CD14-positive monocyte (primary cell): Measurements from ENCODE around the gene TEPSIN. TPM values are rescaled to one million over a fixed set of nuclear protein-coding genes. Genes with fewer than 3 reads are reported as not detected.

Experiments
- DNase-seq, 3 donors: peaks; one replicate each; pipeline ENCODE4 v3.0.0-alpha.2; 2011 to 2022
- H2AFZ ChIP-seq: 2 replicates; pipeline ENCODE4 v1.6.0; 2012; ENCODE audit warnings: mild to moderate bottlenecking, low read depth, low read length, inconsistent platforms; ENCODE audit not compliant: insufficient read depth, poor library complexity, severe bottlenecking
- H3K27ac ChIP-seq, 2 donors: 1 replicate in 1 of 2; 2 replicates in 1 of 2; pipeline ENCODE4 v1.5.1; 2012 to 2013; ENCODE audit warnings: low read length in 2 of 2, control low read depth in 1 of 2, inconsistent platforms in 1 of 2, low read depth in 1 of 2, mild to moderate bottlenecking in 1 of 2
- H3K27me3 ChIP-seq, 2 donors: one replicate each; pipeline versions ENCODE4 v1.6.0 to v1.6.1; 2011 to 2013; ENCODE audit warnings: low read length in 2 of 2; ENCODE audit not compliant: control insufficient read depth in 2 of 2, insufficient read depth in 2 of 2
- H3K36me3 ChIP-seq, 2 donors: replicated peaks in 1 of 2; 1 replicate in 1 of 2; 2 replicates in 1 of 2; pipeline versions ENCODE4 v1.5.1 to v1.6.1; 2012 to 2013; ENCODE audit warnings: low read length in 2 of 2, control low read depth in 1 of 2, inconsistent platforms in 1 of 2, mild to moderate bottlenecking in 1 of 2; ENCODE audit not compliant: insufficient read depth in 2 of 2, control insufficient read depth in 1 of 2
- H3K4me1 ChIP-seq, 2 donors: 1 replicate in 1 of 2; 2 replicates in 1 of 2; pipeline versions ENCODE4 v1.5.1 to v1.6.1; 2012 to 2013; ENCODE audit warnings: low read length in 2 of 2, control low read depth in 1 of 2, inconsistent platforms in 1 of 2, mild to moderate bottlenecking in 1 of 2, moderate library complexity in 1 of 2; ENCODE audit not compliant: insufficient read depth in 2 of 2, control insufficient read depth in 1 of 2
- H3K4me2 ChIP-seq: replicated peaks from 2 replicates; pipeline ENCODE3; 2012; ENCODE audit warnings: low read length, moderate library complexity, mild to moderate bottlenecking; ENCODE audit not compliant: poor library complexity, severe bottlenecking; ENCODE audit errors: extremely low read depth
- H3K4me3 ChIP-seq, 3 experiments: fragments of 200-600 bp in 1 of 3; sonication (generic) in 1 of 3; replicated peaks in 1 of 3; 1 replicate in 2 of 3; 2 replicates in 1 of 3; pipeline ENCODE4 v1.5.1; 2011 to 2013; ENCODE audit warnings: low read length in 3 of 3, mild to moderate bottlenecking in 3 of 3, control low read depth in 2 of 3, low read depth in 2 of 3, inconsistent platforms in 1 of 3, moderate library complexity in 1 of 3
- H3K79me2 ChIP-seq: 2 replicates; pipeline ENCODE4 v1.6.0; 2012; ENCODE audit warnings: mild to moderate bottlenecking, control low read depth, inconsistent platforms, low read length, moderate library complexity; ENCODE audit not compliant: insufficient read depth
- H3K9ac ChIP-seq: 2 replicates; pipeline ENCODE4 v1.6.0; 2017; ENCODE audit warnings: low read length, mild to moderate bottlenecking; ENCODE audit not compliant: insufficient read depth, poor library complexity, severe bottlenecking
- H3K9me3 ChIP-seq, 2 donors: replicated peaks in 1 of 2; 1 replicate in 1 of 2; 2 replicates in 1 of 2; pipeline versions ENCODE4 v1.5.1 to v1.6.1; 2012 to 2013; ENCODE audit warnings: low read length in 2 of 2, control low read depth in 1 of 2; ENCODE audit not compliant: control insufficient read depth in 1 of 2, insufficient read depth in 1 of 2
- H4K20me1 ChIP-seq: 2 replicates; pipeline ENCODE4 v1.6.0; 2012; ENCODE audit warnings: mild to moderate bottlenecking, low read length, control low read depth, moderate library complexity; ENCODE audit not compliant: insufficient read depth
- H3K27ac Mint-ChIP-seq, 7 donors: one replicate each; pipeline ENCODE4 v1.8.0; 2020; ENCODE audit warnings: mild to moderate bottlenecking in 7 of 7, mixed read lengths in 7 of 7, moderate library complexity in 6 of 7, inconsistent platforms in 2 of 7
- H3K27me3 Mint-ChIP-seq, 3 donors: one replicate each; pipeline ENCODE4 v1.8.0; 2021 to 2022; ENCODE audit warnings: low read depth in 3 of 3, mild to moderate bottlenecking in 3 of 3, mixed read lengths in 3 of 3, moderate library complexity in 3 of 3, inconsistent platforms in 1 of 3
- H3K36me3 Mint-ChIP-seq, 2 donors: one replicate each; pipeline ENCODE4 v1.8.0; 2020; ENCODE audit warnings: mixed read lengths in 2 of 2, inconsistent platforms in 1 of 2, mild to moderate bottlenecking in 1 of 2
- H3K4me1 Mint-ChIP-seq: one replicate; pipeline ENCODE4 v1.8.0; 2020; ENCODE audit warnings: mild to moderate bottlenecking, mixed read lengths
- H3K4me3 Mint-ChIP-seq, 2 donors: one replicate each; pipeline ENCODE4 v1.8.0; 2020; ENCODE audit warnings: mild to moderate bottlenecking in 2 of 2, mixed read lengths in 2 of 2, moderate library complexity in 1 of 2
- H3K9me3 Mint-ChIP-seq, 7 donors: one replicate each; pipeline ENCODE4 v1.8.0; 2020 to 2022; ENCODE audit warnings: mixed read lengths in 7 of 7, mild to moderate bottlenecking in 6 of 7, moderate library complexity in 6 of 7, inconsistent platforms in 2 of 7
- WGBS: methylation state at CpG from one replicate; pipeline ENCODE4 v1.1.5; 2013; ENCODE audit warnings: missing lambda C conversion rate; ENCODE audit not compliant: insufficient coverage; 5-methylcytosine and 5-hydroxymethylcytosine counted together
- intact Hi-C, 2 donors: fragments of 100-400 bp; cut with micrococcal nuclease; formaldehyde crosslinking; loops; one replicate each; pipeline versions ENCODE4 v1.15.0 to v1.15.1; 2023
- polyA plus RNA-seq, 3 donors: library from polyadenylated mRNA; depleted of rRNA in 1 of 3; unstranded in 2 of 3; stranded (reverse) in 1 of 3; fragments of 300-500 nt in 2 of 3; fragments of >200 nt in 1 of 3; fragmentation: Illumina TruSeq in 2 of 3; gene quantifications; 1 replicate in 2 of 3; 2 replicates in 1 of 3; pipeline ENCODE4 v1.2.3, GENCODE V29; 2012 to 2021
- TF ChIP-seq, protein P1 (sequence below): fragments of 200-600 bp; IDR thresholded peaks from one replicate; pipeline ENCODE4 v1.8.0; 2022; ENCODE audit warnings: antibody characterized with exemption, mild to moderate bottlenecking

Gene TEPSIN
- polyA plus RNA-seq, 3 donors = 3.4 to 136 (median 4.5) TPM

DNA sequence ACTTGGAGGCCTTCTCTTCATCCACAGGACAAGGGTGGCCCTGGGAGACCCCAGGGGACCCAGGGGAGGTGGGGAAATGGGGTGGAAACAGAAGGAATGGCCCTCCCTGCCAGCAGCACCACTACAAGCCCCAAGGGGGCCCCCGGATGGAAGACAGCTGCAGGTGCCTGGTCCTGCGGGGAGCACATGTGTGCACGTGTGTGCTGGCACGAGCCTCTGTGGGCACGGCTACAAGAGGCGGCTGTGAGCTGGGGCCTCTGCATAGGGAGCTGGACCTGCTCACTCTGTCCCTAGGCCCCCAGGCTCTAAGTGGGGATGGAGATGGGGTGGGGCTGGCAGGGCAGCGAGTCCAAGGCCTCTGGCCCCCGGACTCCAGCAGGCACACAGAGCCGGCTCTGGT lies 59.6 kb downstream of the TEPSIN start:
- intact Hi-C loops = no loop called here
- Histone ChIP-seq H3K4me1 (no peaks in the 10 kb centered on the region), H3K4me2 (no peak overlapping the region), H3K27ac (no peak overlapping the region), H3K36me3 (no peaks in the 10 kb centered on the region), H3K4me3 (no peak overlapping the region), H3K9ac (no peak overlapping the region), H4K20me1 (no peaks in the 10 kb centered on the region), H3K79me2 (no peaks in the 10 kb centered on the region), H2AFZ (no peak overlapping the region), H3K9me3 (peaks cover 3 to 6% of the 10 kb centered on the region in 2 donors), H3K27me3 (peaks cover 0 to 10% of the 10 kb centered on the region in 2 donors)
- Mint-ChIP-seq H3K4me3 (no peak overlapping the region), H3K4me1 (no peaks in the 10 kb centered on the region), H3K9me3 (peaks cover 3 to 16% (median 7%) of the 10 kb centered on the region in 7 donors), H3K27me3 (peaks cover 9 to 15% (median 9%) of the 10 kb centered on the region in 3 donors), H3K36me3 (peaks cover 0 to 3% of the 10 kb centered on the region in 2 donors), H3K27ac (no peak overlapping the region)
- DNase-seq = no peak
- TF ChIP-seq, protein P1, sequence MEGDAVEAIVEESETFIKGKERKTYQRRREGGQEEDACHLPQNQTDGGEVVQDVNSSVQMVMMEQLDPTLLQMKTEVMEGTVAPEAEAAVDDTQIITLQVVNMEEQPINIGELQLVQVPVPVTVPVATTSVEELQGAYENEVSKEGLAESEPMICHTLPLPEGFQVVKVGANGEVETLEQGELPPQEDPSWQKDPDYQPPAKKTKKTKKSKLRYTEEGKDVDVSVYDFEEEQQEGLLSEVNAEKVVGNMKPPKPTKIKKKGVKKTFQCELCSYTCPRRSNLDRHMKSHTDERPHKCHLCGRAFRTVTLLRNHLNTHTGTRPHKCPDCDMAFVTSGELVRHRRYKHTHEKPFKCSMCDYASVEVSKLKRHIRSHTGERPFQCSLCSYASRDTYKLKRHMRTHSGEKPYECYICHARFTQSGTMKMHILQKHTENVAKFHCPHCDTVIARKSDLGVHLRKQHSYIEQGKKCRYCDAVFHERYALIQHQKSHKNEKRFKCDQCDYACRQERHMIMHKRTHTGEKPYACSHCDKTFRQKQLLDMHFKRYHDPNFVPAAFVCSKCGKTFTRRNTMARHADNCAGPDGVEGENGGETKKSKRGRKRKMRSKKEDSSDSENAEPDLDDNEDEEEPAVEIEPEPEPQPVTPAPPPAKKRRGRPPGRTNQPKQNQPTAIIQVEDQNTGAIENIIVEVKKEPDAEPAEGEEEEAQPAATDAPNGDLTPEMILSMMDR = no peak
- 93% methylated on average over 5 of the region's 9 CpGs for WGBS

Other genes starting within 250 kb of the TEPSIN start
- 10 to 100 TPM; 20.3 to 44.8 (median 44.1) TPM for gene CHMP6, start 247.2 kb downstream of the TEPSIN start, polyA plus RNA-seq
- 10 to 100 TPM in 2 of 3 donors, 1 to 10 TPM in 1; 8.6 to 17.0 (median 11.2) TPM for gene BAIAP2, start 203.9 kb downstream of the TEPSIN start, polyA plus RNA-seq
- not detected for gene PVALEF, start 73.5 kb downstream of the TEPSIN start, polyA plus RNA-seq
- gene AATK, start 72.8 kb downstream of the TEPSIN start, polyA plus RNA-seq = 10 to 100 TPM in 1 of 3 donors, 1 to 10 TPM in 1, under 1 TPM in 1; 0.93 to 15.3 (median 2.0) TPM
- 1 to 10 TPM in 2 of 3 donors, under 1 TPM in 1; 0.69 to 9.7 (median 1.0) TPM for gene CEP131, start 16.1 kb downstream of the TEPSIN start, polyA plus RNA-seq
- 10 to 100 TPM; 27.0 to 61.3 (median 41.0) TPM for gene NDUFAF8, start 263 bp upstream of the TEPSIN start, polyA plus RNA-seq
- gene SLC38A10, start 56.3 kb upstream of the TEPSIN start, polyA plus RNA-seq = 10 to 100 TPM; 50.8 to 76.1 (median 68.4) TPM
- gene BAHCC1, start 156.4 kb upstream of the TEPSIN start, polyA plus RNA-seq = 1 to 10 TPM in 1 of 3 donors, under 1 TPM in 2; 0.11 to 8.8 (median 0.27) TPM